Raji (cell line): ENCODE measurements around the gene STX19.

Experiments used
- POLR2A ChIP-seq: IDR thresholded peaks from 2 replicates; pipeline ENCODE4 v1.6.1; 2011; ENCODE audit warnings: low read depth, low read length, control low read depth; ENCODE audit not compliant: insufficient read depth

The STX19 gene

GRCh38 chr3:94050546-94050945 lies 22.1 kb upstream of the STX19 start:
- TF ChIP-seq POLR2A = no peak

- no peak for TF ChIP-seq POLR2A
Observed at GRCh38 chr3:94049267-94049666, 20.9 kb upstream of the STX19 start.

DNA sequence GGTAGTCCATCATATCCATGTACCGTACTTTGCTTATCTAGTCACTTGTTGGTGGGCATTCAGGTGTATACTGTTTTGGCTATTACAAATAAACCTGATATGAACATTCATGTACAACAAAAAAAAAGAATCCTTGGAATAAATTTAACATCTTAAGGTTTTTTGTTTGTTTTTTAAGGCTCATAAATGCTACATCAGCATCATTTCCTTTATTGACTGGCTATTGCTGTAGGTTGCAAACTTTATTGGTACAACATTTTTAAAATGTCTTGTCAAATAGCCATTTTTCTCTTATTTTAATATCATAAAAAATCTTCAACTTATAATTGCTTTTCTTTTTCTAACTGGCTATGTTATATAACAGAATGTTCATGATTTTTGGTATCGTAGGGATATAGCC lies 18.1 kb upstream of the STX19 start:
- TF ChIP-seq POLR2A = no peak

DNA sequence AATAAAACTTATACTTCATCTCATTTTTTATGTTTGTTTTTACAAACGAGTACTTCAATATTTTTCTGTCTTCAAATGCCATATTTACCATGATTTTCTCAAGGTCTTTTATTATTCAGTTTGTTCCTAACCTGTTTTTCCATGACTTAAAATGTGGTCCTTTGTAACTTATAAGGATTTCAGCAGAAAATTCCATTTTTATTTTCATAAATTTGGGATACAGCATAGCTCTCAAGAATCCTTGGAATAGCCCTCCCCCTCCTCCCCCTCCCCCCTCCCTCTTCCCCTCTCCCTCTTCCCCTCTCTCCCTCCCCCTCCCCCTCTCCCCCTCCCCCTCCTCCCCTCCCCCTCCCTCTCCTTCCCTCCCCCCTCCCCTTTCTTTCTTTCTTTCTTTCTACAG lies 14.9 kb upstream of the STX19 start:
- no peak for TF ChIP-seq POLR2A

- no peak for TF ChIP-seq POLR2A
Observed at GRCh38 chr3:94036909-94037507, 8.6 kb upstream of the STX19 start.

- no peak for TF ChIP-seq POLR2A
Observed at GRCh38 chr3:94026623-94027022, 1.8 kb downstream of the STX19 start.

DNA sequence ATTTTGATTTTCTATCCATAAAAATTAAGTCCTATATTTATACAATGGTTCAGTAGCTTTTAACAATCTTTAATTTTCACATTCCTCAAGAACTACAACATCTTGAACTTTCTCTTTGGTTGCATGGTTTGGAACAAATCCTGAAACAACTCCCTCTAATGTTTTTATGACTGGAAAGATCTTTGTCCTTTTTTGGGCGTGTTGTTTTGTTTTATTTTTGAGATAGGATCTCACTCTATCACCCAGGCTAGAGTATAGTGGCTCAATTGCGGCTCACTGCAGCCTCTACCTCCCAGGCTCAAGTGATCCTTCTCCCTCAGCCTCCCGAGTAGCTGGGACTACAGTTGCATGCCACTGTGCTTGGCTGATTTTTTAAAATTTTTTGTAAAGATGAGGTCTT lies 4.0 kb downstream of the STX19 start:
- TF ChIP-seq POLR2A = no peak

DNA sequence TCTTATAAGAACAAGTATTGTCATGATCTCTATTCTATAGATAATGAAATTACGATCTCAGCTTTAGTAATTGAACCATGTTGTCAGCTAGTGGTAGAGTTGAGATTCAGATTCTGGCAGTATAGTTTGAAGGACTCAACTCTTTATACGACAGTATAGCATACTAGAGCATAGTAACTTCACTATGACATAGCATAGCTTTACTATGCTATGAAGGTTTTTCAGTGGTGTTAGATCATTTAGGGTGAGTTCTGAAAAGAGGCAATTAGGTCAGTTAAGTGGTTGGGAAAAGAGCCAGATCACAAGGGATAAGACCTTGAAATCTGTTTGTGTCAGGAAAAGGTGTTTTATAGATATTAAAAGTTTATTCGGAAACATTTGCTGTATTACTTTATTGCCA lies 8.1 kb downstream of the STX19 start:
- no peak for TF ChIP-seq POLR2A

GRCh38 chr3:94019659-94020058 lies 8.7 kb downstream of the STX19 start:
- TF ChIP-seq POLR2A = no peak

GRCh38 chr3:94015025-94015424 lies 13.4 kb downstream of the STX19 start:
- TF ChIP-seq POLR2A = no peak

DNA sequence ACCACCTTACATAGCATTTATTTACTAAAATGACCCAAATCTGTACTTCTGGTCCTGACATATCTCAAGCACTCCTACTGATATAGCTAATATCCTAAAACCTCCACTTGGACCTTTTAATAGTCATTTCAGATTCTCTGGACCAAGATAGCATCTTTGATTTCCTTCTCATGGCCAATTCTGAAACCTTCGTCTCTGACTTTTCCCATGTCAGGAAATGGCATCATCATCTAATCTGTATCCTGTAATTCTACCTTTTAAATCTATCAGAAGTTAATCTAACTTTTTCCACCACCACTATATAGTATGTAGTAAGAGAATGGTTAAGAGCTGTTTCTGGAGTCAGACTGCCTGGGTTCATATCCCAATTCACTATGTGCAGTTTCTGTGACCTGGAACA lies 16.2 kb downstream of the STX19 start:
- TF ChIP-seq POLR2A = no peak

- no peak for TF ChIP-seq POLR2A
Observed at GRCh38 chr3:94011233-94011711, 17.1 kb downstream of the STX19 start.

GRCh38 chr3:94009608-94010007 lies 18.8 kb downstream of the STX19 start:
- TF ChIP-seq POLR2A = no peak

- TF ChIP-seq POLR2A = no peak
Observed at GRCh38 chr3:94008253-94008652, 20.1 kb downstream of the STX19 start.

- no peak for TF ChIP-seq POLR2A
Observed at GRCh38 chr3:94004301-94004910, 24.0 kb downstream of the STX19 start.

DNA sequence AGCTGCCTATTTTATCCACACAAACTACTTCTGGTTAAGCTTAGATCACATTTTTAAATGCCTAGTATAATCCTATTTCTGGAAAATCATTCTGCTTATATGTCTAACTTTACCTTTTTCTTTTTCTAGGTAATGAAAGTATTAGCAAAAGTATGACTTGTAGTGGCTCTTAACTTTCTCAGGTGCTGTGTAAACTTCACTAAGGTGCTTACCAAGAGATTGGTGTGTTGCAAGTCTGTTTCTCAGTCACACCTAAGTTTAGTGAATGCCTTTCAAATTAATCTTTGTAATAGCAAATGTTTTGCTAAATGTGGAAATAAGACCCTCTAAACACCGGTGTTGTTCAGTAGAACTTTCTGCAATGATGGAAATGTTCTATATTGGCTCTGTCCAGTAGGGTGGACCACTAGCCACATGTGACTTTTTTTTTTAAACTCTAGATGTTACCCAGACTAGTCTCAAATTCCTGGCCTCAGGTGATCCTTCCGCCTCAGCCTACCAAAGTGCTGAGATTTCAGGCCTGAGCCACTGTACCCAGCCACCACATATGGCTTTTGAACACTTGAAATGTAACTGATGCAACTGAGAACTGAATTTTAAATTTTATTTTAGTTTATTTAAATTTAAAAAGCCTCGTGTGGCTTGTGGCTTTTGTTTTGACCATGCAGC lies 26.4 kb downstream of the STX19 start:
- TF ChIP-seq POLR2A = no peak
